GM21576 (cell line): ENCODE data around the gene HDDC3.

Source experiments
- ATAC-seq: cut with Tn5 transposase; IDR thresholded peaks from one replicate; pipeline ENCODE4 v1.9.1; 2021; ENCODE audit warnings: mild to moderate bottlenecking, moderate library complexity; ENCODE audit not compliant: unreplicated experiment

The HDDC3 gene

DNA sequence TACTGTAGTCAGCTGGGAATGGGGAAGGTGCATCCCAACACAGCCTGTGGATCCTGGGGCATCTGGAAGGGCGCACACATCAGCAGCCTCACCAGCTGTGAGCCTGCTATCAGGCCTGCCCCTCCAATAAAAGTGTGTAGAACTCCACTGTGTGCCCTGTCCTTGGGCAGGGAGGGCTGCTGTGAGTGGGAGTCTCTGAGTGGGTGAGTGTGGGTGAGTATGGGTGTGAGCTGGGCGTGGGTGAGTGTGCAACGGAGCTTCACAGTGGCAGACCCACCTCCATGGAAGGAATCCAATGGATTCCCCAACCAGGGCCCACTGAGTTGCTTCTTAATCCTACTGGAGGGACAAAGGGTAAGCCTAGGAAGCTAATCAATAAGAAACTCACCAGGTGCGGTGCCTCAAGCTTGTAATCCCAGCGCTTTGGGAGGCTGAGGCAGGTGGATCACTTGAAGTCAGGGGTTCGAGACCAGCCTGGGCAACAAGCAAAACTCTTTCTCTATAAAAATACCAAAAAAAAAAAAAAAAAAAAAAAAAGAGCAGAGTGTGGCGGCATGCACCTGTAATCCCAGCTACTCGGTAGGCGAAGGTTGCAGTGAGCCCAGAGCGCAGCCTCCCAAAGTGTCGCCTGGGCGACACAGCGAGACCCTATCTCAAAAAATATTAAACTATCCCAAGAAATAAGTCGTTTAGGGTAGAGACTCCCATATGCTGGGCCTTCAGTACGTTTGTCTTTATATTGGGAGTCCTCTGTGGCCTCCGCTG is 21.8 kb upstream of the HDDC3 start:
- no peak for ATAC-seq

DNA sequence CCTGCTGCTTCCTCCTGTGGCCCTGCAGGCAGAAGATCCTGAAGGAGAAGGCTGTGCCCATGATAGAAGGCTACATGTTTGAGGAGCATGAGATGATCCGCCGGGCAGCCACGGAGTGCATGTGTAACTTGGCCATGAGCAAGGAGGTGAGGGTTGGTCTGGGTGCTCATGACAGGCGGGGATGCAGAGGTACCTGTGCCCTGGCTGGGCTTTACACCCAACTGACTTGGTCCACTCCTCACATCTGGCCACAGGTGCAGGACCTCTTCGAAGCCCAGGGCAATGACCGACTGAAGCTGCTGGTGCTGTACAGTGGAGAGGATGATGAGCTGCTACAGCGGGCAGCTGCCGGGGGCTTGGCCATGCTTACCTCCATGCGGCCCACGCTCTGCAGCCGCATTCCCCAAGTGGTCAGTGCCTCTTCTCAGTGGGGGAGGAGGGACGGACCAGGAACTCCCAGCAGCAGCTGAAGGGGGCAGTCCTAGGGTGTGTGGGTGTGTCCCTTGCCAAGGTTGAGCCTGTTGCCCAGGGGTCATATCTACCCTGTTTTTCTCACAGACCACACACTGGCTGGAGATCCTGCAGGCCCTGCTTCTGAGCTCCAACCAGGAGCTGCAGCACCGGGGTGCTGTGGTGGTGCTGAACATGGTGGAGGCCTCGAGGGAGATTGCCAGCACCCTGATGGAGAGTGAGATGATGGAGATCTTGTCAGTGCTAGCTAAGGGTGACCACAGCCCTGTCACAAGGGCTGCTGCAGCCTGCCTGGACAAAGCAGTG is 20.7 kb upstream of the HDDC3 start:
- no peak for ATAC-seq

DNA sequence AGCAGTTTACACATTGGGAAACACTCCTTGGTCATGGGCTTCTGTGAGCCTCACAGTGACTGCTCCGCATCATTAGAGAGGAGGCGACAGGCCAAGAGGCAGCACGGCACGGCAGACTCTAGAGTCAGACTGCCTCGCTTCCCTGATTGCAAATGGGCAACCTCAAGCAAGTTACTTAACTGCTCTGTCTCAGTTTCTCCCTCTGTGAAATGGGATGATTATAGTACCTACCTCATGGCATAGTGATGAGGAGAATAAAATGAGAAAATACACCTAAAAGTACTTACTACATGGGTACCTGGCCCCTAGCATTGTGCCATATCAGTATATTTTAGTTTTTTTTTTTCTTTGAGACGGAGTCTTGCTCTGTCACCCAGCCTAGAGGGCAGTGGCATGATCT is 18.3 kb upstream of the HDDC3 start:
- ATAC-seq = no peak

DNA sequence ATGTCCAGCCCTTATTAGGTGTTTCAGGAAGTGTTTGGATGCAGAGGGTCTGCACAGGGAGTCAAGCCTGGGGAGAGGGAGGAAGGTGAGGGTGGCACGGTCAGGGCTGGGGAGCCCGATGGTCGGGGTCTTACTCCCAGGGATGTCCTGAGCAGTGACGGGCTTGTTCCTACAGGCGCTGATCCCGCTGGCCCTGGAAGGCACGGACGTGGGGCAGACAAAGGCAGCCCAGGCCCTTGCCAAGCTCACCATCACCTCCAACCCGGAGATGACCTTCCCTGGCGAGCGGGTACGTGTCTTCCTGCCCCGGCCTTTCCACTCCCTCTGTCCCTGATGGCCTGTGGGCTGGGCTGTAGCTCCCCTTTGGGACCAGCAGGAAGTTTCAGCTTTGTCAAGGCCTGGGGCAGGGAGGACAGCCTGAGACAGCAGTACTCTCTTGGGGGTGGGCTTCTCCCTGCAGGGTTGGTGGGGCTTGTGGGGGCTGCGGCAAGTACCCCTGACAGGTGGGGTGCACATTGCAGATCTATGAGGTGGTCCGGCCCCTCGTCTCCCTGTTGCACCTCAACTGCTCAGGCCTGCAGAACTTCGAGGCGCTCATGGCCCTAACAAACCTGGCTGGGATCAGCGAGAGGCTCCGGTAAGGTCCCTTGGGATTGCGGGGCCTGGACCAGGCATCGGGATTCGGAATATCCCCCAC is 17.8 kb upstream of the HDDC3 start:
- no peak for ATAC-seq

DNA sequence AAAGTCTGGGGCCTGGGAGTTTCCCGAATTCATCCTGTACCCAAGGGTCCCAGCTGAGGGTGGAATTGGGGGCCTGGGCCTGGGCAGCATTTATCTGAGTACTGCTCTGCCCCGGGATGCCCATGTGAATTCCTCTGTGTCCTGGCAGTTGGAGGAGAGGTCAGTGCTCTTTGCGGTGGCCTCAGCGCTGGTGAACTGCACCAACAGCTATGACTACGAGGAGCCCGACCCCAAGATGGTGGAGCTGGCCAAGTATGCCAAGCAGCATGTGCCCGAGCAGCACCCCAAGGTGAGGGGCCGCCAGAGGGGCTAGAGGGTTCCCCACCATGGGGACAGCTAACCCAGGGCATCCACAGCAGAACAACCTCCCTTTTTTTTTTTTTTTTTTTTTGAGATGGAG is 16.2 kb upstream of the HDDC3 start:
- no peak for ATAC-seq

DNA sequence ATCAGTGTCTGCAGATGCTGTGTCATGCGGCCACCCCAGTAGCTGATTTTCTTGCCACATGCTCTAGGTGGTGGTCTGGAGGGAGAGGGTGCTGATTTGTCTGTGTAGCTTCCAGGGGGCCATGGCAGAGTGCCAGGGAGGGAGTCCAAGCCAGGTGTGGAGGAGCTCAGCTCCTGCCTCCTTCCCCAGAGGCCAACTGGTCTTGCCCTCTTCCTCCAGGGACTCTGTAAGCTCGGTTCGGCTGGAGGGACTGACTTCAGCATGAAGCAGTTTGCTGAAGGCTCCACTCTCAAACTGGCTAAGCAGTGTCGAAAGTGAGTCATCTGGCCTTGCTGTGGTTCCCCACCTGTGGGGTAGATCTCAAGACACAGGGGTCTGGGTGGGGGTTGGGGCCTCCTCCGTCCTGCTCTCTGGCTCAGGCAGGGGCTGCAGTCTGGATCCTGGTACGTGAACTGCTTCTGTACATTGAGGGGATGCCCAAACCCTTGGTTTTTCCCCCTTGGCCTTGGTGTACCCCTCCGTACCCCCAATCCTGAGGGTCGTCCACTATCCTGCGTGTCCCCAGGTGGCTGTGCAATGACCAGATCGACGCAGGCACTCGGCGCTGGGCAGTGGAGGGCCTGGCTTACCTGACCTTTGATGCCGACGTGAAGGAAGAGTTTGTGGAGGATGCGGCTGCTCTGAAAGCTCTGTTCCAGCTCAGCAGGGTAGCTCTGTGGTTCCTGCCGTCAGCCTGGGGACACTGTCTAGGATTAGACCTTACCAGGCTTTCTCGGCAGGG is 15.4 kb upstream of the HDDC3 start:
- no peak for ATAC-seq

DNA sequence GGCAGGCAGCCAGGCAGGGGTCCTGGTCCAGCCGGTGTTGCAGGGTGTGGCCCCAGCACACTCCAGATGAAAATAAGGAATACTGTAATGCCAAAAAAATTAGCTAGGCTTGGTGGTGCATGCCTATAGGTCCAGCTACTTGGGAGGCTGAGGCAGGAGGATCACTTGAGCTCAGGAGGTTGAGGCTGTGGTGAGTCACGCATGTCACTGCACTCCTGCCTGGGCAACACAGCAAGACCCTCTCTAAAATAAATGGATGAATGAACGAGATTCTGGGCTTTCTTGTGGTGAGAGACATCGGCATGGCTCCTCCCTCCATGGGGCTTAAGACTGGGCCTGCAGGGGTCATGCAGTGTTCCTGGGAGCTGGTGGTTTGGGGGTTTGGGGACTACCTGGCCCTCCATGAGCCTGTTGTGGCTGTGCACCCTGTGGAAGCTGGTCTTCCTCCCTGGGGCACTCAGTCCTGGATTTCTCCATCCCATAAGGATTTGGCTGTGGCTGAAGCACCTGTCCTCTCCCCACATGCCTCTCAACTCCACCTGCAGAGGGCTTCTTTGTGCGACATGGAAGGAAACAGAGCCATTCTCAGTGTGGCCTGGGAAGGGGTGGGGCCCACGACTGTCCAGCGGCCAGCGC is 14.7 kb upstream of the HDDC3 start:
- no peak for ATAC-seq

DNA sequence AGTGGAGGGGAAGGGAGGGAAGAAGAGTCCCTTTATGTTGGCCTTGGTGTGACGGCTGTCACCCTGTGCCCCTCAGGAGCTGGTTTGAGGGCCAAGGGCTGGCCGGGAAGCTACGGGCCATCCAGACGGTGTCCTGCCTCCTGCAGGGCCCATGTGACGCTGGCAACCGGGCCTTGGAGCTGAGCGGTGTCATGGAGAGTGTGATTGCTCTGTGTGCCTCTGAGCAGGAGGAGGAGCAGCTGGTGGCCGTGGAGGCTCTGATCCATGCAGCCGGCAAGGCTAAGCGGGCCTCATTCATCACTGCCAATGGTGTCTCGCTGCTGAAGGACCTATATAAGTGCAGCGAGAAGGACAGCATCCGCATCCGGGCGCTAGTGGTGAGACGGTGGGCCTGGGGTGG is 14.2 kb upstream of the HDDC3 start:
- ATAC-seq = no peak

DNA sequence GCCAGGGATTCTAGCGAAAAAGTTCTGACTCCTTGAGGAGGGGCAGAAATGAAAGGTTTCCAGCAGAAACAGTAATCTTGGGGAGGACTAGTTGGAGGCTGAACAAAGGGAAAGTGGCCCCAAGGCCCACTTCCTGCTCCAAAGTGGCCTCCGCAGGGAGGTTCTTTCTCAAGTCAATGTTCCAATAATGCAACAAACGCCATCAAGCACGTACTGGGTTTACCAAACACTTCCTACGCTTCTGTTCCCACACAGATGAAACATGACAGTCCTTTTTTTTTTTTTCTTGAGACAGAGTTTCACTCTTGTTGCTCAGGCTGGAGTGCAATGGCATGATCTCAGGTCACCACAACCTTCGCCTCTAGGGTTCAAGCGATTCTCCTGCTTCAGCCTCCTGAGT is 12.7 kb upstream of the HDDC3 start:
- no peak for ATAC-seq

DNA sequence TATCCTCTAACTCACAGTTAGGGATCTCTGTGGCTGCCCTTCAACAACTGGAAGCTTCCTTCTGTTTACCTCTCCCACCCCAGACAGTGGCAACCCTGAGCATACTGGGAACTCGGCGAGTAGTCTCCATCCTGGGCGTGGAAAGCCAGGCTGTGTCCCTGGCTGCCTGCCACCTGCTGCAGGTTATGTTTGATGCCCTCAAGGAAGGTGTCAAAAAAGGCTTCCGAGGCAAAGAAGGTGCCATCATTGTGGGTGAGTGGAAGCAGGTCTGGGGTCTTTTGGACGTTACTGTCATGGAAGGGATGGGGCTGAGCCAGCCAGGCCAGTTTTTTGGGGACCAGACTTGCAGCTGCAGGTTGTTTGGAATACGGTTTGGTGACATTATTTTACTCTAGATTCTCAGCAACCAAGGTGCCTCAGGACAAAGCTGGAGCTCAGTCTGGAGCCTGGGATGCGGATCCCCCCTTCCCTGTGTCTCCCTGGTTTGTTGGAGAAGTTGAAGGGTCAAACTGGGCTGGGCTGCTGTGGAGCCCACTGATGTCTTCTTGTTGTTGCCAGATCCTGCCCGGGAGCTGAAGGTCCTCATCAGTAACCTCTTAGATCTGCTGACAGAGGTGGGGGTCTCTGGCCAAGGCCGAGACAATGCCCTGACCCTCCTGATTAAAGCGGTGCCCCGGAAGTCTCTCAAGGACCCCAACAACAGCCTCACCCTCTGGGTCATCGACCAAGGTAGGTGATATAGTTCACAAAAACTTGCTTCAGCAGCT is 10.2 kb upstream of the HDDC3 start:
- ATAC-seq = no peak

DNA sequence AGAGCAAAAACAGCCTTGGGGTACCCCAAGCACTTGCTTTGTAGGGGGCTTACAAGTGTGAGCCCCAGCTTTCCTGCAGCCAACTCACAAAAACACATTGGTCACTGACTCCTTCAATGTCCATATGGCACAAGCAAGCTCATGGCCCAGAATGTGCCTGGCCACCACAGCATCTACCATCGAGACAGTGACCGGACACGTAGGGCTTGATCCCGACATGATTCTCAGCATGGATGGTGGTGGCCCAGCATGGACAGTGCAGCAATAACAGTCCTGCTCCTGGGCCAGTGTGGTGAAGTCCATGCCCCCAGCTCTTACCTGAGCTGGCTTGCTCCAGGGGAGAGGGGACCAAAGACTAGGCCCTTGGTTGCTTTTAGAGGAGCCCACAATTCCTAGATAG is 8.7 kb upstream of the HDDC3 start:
- ATAC-seq = no peak

DNA sequence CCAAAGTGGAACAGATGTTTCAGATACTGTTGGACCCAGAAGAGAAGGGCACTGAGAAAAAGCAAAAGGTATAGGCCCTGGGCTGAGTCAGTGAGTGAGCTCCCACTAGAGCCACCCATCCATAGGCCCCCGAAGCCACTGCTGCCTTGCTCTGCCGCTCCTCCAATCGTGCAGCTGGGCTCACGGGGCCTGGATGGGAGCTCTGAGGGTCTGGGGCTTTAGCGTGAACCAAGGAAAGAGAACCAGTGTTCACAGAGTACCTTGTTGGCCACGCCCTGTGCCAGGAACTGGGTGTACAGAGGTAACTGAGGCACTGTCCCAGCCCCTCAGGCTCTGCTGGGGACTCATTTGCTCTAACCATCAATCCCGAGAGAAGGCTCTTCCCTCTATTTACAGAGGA is 7.4 kb upstream of the HDDC3 start:
- no peak for ATAC-seq

DNA sequence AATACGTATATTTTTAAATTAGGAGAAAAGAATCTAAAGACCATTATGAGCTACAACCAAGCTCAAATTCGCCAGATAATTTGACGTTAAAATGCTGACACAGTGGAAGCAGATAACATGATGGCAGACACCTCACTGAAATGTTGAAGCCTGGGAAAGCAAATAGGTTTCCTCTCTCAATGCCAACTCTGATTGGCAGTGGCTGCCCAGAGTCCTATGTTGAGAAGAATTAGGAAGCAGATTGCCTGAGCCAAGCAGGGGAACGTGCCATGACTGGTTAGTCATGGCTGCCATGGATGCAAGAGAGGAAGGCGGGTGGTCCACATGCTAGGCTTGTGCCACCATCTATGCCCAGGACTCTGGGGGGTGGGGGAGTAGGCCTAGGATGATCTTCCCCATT is 5.9 kb upstream of the HDDC3 start:
- ATAC-seq = no peak

DNA sequence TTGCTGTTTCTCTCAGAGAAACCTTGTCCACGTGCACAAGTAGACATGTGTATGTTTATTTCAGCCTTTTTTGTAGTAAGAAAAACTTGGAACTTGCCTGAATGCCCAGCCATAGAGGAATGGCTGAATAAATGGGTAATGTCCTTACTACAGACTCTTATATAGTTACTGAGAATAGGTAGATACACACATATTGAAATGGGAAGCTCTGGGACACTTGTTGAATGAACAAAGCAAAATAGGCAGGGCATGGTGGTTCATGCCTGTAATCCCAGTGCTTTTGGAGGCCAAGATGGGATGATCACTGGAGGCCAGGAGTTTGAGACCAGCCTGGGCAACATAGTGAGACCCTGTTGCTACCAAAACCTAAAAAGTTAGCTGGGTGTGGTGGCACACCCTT is 4.5 kb upstream of the HDDC3 start:
- no peak for ATAC-seq

DNA sequence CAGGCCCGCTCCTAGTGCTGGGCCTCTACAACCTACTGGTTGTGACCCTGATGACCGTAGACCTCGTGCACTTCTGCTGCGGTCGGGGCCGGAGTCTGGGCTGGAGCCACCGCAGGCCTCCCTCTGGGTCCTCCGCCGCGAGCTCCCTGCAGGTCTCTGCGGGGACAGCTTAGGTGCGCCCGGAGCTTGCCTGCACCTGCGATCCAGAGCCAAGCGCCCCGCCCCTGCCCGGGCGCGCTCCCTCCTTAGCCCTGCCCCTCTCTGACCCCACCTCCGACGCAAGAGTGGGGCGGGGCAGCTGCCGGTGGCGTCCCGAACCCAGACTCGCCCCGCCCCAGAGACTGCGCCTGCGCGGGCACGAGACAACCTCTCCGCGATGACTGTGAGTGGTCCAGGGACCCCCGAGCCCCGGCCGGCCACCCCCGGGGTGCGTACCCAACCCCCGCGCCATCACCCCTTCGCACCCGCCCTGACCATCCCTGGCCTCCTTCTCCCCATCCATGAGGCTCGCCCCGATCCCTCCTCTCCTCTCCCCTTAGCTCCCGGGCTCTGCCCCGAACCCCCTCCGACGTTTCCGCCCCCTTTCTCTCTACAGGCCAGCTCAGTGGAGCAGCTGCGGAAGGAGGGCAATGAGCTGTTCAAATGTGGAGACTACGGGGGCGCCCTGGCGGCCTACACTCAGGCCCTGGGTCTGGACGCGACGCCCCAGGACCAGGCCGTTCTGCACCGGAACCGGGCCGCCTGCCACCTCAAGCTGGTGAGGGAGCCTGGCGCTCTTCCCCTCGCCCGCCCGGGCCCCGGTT is 2.8 kb upstream of the HDDC3 start, which contains the start of gene UNC45A:
UNC45A (plus strand) TSS at position 337 of the 803 bp plus-strand sequence; CDS start at position 377, 40 bp downstream.
- peak; percentile 62 for ATAC-seq

DNA sequence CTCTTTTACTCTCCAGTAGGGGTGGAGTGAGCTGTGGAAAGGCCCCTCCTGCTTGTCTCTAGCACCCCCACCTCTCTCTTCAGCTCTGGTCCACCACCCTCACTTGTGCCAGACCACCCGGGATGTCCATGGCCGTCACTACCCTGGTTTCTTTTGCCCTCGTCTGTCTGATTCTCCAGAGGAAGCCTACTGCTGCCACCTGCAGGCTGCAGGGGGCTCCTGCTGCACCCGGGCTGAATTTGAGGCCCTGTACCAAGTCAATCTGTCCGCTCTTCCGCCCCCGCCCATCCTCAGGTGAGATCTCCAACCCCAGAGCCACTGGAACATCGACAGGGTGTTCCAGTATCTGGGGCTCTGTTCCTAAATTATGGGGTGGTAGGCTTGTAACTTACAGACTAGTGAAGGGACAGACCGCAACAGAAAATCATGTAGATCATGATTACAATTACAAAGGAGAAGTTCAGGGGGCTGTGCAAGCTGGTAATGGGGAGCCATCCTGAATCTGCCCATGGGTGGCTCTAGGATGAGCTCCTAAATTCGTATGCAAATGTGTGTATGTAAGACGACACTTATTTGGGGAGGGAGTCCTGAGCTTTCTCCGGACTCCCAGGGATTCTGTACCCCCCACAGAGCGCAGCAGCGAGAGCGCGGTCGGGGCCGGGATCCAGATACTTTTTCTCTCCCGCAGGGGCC is 2.1 kb upstream of the HDDC3 start:
- peak; percentile 29 for ATAC-seq

DNA sequence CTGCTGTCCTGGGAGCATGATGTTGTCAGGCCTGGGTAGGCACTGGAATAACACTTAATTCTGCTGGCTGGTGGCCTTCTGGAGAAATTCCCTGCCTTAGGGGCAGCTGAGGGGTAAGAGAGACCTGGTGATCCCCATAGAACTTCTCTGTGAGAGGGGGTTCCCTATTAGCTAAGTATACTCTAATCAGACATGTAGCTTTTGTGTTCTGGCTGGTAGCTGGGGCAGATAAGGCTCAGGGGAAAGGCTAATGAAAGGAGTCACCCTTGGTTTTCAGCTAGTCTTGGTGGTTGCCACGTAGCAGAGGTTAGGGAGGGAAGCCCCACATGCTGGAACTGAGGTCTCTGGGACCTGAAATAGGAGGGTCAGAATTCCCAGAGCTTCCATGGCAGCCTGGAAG is 952 bp upstream of the HDDC3 start:
- no peak for ATAC-seq

DNA sequence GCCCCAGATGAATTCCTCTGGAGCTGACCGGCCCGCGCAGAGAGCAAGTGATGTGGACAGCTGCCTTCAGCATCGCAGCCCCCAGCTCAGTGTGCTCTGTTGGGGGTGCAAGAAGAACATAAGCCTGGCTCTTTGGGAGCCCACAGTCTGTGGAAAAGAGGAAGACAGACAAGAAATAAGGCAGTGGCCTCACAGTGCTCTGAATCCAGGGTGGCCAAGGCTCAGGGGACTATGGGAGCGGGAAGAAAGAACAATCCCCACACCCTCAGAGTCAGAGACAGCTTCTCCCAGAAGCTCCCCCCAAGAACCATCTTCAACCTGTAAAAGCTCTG is 277 bp upstream of the HDDC3 start:
- ATAC-seq = no peak

DNA sequence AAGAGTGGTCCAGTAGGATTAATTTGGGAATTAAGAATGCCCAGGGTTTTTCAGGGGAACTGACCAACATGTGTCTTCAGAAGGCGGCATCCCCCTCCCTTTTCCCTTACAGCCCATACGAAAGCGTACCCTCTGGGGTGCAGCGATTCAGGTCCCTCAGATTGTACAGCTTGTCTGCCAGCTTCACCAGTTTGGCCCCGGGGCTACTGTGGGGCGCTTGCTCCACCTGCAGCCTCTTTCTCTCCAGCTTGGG is 848 bp downstream of the HDDC3 start:
- ATAC-seq = no peak
